ENCODE measurements around the gene ACO2. TPM values are rescaled to one million over a fixed set of nuclear protein-coding genes. Genes with fewer than 3 reads are reported as not detected.

The ACO2 gene
- total RNA-seq, 1 experiment from 2014 or later = 90.5 TPM

- peaks cover 10% of the 10 kb centered on the region for H3K9me3 Mint-ChIP-seq (ENCODE audit: unreplicated experiment)
- H3K36me3 Mint-ChIP-seq (ENCODE audit: insufficient read depth, unreplicated experiment) = no peaks in the 10 kb centered on the region
- BruUV-seq (replicated peaks) = no TSS peak
- intact Hi-C loops (cut with micrococcal nuclease; ENCODE audit: unreplicated experiment) = no loop called here
- no peaks in the 10 kb centered on the region for H3K27me3 Mint-ChIP-seq (ENCODE audit: insufficient read depth, unreplicated experiment)
- ChIA-PET CTCF (no interaction called here), POLR2A (no interaction called here)
- no peaks in the 10 kb centered on the region for H3K4me1 Mint-ChIP-seq (ENCODE audit: low read depth, unreplicated experiment)
- no peak for DNase-seq
- no peaks in the 10 kb centered on the region for H3K4me1 ChIP-seq
- H3K9me3 ChIP-seq = no peaks in the 10 kb centered on the region
- no peak overlapping the region for H3K27ac Mint-ChIP-seq (ENCODE audit: unreplicated experiment)
- H3K27me3 ChIP-seq (replicated peaks; ENCODE audit: control insufficient read depth, insufficient read depth, low read length) = no peaks in the 10 kb centered on the region
- no peaks in the 10 kb centered on the region; the same call in 1 of the 2 replicates for H3K36me3 ChIP-seq (ENCODE audit: control insufficient read depth, insufficient read depth, low read length)
- H3K4me3 ChIP-seq (ENCODE audit: low read depth, low read length) = no peak overlapping the region
- TF ChIP-seq CTCF (IDR thresholded peaks at IDR 0.05; ENCODE audit: insufficient read depth in 1 of 2, low read depth in 1 of 2, low read length in 1 of 2, severe bottlenecking in 1 of 2, unreplicated experiment in 1 of 2) = no peak
- no peak overlapping the region for H3K4me3 Mint-ChIP-seq (ENCODE audit: unreplicated experiment)
These were observed 106.0 kb downstream of the ACO2 start for GRCh38 chr22:41574847-41575381.

- Histone ChIP-seq H3K4me1 (no peaks in the 10 kb centered on the region), H3K27me3 (replicated peaks; ENCODE audit: control insufficient read depth, insufficient read depth, low read length) (no peaks in the 10 kb centered on the region), H3K9me3 (no peaks in the 10 kb centered on the region), H3K4me3 (ENCODE audit: low read depth, low read length) (no peak overlapping the region), H3K36me3 (ENCODE audit: control insufficient read depth, insufficient read depth, low read length) (no peaks in the 10 kb centered on the region; the same call in 1 of the 2 replicates)
- TF ChIP-seq CTCF (IDR thresholded peaks at IDR 0.05; ENCODE audit: insufficient read depth in 1 of 2, low read depth in 1 of 2, low read length in 1 of 2, severe bottlenecking in 1 of 2, unreplicated experiment in 1 of 2) = no peak
- BruUV-seq (replicated peaks) = no TSS peak
- intact Hi-C loops (cut with micrococcal nuclease; ENCODE audit: unreplicated experiment) = no loop called here
- Mint-ChIP-seq H3K27ac (ENCODE audit: unreplicated experiment) (no peak overlapping the region), H3K9me3 (ENCODE audit: unreplicated experiment) (peaks cover 10% of the 10 kb centered on the region), H3K4me1 (ENCODE audit: low read depth, unreplicated experiment) (no peaks in the 10 kb centered on the region), H3K36me3 (ENCODE audit: insufficient read depth, unreplicated experiment) (no peaks in the 10 kb centered on the region), H3K27me3 (ENCODE audit: insufficient read depth, unreplicated experiment) (no peaks in the 10 kb centered on the region), H3K4me3 (ENCODE audit: unreplicated experiment) (no peak overlapping the region)
- ChIA-PET POLR2A (no interaction called here), CTCF (no interaction called here)
- no peak for DNase-seq
These were observed 106.6 kb downstream of the ACO2 start for GRCh38 chr22:41575533-41575932.

- peak; percentile 64 to 90 for TF ChIP-seq CTCF (IDR thresholded peaks at IDR 0.05; ENCODE audit: insufficient read depth in 1 of 2, low read depth in 1 of 2, low read length in 1 of 2, severe bottlenecking in 1 of 2, unreplicated experiment in 1 of 2)
- Mint-ChIP-seq H3K27me3 (ENCODE audit: insufficient read depth, unreplicated experiment) (no peaks in the 10 kb centered on the region), H3K36me3 (ENCODE audit: insufficient read depth, unreplicated experiment) (no peaks in the 10 kb centered on the region), H3K4me1 (ENCODE audit: low read depth, unreplicated experiment) (no peaks in the 10 kb centered on the region), H3K4me3 (ENCODE audit: unreplicated experiment) (no peak overlapping the region), H3K9me3 (ENCODE audit: unreplicated experiment) (peaks cover 9% of the 10 kb centered on the region), H3K27ac (ENCODE audit: unreplicated experiment) (no peak overlapping the region)
- ChIA-PET POLR2A (interaction anchor here (1.3 to 1.6 kb wide), 2 partner anchors 13 to 44 kb away, joined by 3 to 8 read pairs; partner anchors contain the start of genes DESI1, PMM1 and XRCC6), CTCF (interaction anchor here (0.7 to 2.3 kb wide), 6 partner anchors 9 to 33 kb away, joined by 3 to 11 read pairs (median 4); partner anchors contain the start of genes PMM1 and POLR3H)
- H3K4me1 ChIP-seq = no peaks in the 10 kb centered on the region
- DNase-seq = peak; percentile 74 to 78
- intact Hi-C loops (cut with micrococcal nuclease; ENCODE audit: unreplicated experiment) = loop anchor here (1.0 kb wide), 1 partner anchor 20 kb away; no protein-coding TSS in a partner anchor
- no peaks in the 10 kb centered on the region for H3K27me3 ChIP-seq (replicated peaks; ENCODE audit: control insufficient read depth, insufficient read depth, low read length)
- H3K9me3 ChIP-seq = no peaks in the 10 kb centered on the region
- H3K36me3 ChIP-seq (ENCODE audit: control insufficient read depth, insufficient read depth, low read length) = no peaks in the 10 kb centered on the region; the same call in 1 of the 2 replicates
- TSS peak; percentile 68 for BruUV-seq (replicated peaks)
- H3K4me3 ChIP-seq (ENCODE audit: low read depth, low read length) = no peak overlapping the region
These were observed 108.0 kb downstream of the ACO2 start for GRCh38 chr22:41576877-41577276.
